ENCODE data around the gene MAB21L3. TPM values are rescaled to one million over a fixed set of nuclear protein-coding genes. Genes with fewer than 3 reads are reported as not detected.
A peak's percentile ranks its signal among the peaks of the same experiment; 100 is the strongest.

Gene MAB21L3
- total RNA-seq, 1 experiment from 2014 or later, result 0.21 TPM

DNA sequence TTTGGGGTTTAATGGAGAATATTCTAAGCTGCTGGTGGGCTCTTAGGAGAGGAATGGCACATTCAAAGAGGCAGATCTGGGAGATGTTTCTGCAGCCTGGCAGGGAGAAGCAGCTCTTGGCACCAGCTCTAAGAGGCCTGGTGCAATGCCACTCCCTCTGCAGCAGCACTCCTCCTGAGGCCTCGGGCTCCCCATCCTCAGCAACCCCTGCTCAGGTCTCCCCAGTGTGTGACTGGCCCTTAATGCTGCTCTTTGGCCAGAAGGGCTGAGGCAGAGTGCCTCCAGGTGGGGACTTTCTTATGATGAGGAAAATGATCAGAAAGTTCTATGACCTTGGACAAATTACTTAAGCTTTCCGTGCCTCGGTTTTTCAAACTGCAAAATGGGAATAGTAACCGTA lies 55.5 kb downstream of the MAB21L3 start:
- peaks cover 10% of the 10 kb centered on the region for H3K36me3 Mint-ChIP-seq (ENCODE audit: insufficient read depth, unreplicated experiment)

DNA sequence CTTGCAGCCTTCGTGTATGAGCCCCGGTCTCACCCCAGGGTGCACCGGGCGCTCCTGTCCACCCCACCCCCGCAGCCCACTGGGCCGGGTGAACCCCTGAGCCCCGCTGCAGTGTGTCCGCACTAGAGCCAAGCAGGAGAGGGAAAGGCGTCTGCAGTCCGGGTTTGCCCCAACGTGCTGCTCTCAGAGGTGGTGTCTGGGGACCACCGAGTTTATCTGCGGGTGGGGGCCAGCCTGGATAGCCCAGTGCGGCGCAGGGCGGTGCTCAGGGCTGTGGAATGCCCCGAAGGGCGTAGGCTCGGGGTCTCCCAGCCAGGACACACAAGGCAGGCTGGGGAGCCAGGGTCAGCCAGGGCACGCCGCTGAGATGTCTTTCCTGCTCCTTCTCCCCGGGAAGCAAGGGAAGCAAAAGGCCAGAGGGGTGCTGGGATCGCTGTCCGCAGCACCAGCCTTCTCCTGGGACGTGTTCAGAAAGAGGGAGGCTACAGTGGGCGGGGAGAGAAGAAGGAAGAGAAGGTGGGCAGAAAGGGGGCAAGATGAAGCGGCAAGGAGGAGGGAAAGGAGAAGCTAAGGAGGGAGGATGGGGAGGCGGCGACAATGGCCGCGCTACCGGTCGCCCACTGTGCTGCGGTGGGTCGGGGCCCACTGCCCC lies 56.6 kb downstream of the MAB21L3 start:
- no peak for DNase-seq
- peaks cover 10% of the 10 kb centered on the region for H3K36me3 Mint-ChIP-seq (ENCODE audit: insufficient read depth, unreplicated experiment)
- peaks cover 14% of the 10 kb centered on the region for H3K4me1 Mint-ChIP-seq (ENCODE audit: low read depth, unreplicated experiment)
- TF ChIP-seq, protein P1, sequence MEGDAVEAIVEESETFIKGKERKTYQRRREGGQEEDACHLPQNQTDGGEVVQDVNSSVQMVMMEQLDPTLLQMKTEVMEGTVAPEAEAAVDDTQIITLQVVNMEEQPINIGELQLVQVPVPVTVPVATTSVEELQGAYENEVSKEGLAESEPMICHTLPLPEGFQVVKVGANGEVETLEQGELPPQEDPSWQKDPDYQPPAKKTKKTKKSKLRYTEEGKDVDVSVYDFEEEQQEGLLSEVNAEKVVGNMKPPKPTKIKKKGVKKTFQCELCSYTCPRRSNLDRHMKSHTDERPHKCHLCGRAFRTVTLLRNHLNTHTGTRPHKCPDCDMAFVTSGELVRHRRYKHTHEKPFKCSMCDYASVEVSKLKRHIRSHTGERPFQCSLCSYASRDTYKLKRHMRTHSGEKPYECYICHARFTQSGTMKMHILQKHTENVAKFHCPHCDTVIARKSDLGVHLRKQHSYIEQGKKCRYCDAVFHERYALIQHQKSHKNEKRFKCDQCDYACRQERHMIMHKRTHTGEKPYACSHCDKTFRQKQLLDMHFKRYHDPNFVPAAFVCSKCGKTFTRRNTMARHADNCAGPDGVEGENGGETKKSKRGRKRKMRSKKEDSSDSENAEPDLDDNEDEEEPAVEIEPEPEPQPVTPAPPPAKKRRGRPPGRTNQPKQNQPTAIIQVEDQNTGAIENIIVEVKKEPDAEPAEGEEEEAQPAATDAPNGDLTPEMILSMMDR (IDR thresholded peaks at IDR 0.05; ENCODE audit: unreplicated experiment), result no peak
- no peaks in the 10 kb centered on the region for H3K9me3 Mint-ChIP-seq (ENCODE audit: low read depth, unreplicated experiment)
- H3K27me3 Mint-ChIP-seq (ENCODE audit: unreplicated experiment), result no peaks in the 10 kb centered on the region
- peak overlapping the region; percentile 72 for H3K4me3 Mint-ChIP-seq (ENCODE audit: low read depth, unreplicated experiment)
- H3K27ac Mint-ChIP-seq (ENCODE audit: unreplicated experiment), result peak overlapping the region; percentile 68
- CTCF ChIA-PET, result no interaction called here
- intact Hi-C loops (cut with micrococcal nuclease; ENCODE audit: unreplicated experiment), result no loop called here
- BruUV-seq (replicated peaks), result no TSS peak

More for the DNA sequence above, 55.5 kb downstream of the MAB21L3 start:
- Mint-ChIP-seq H3K27me3 (ENCODE audit: unreplicated experiment) (no peaks in the 10 kb centered on the region), H3K4me3 (ENCODE audit: low read depth, unreplicated experiment) (no peak overlapping the region), H3K4me1 (ENCODE audit: low read depth, unreplicated experiment) (peaks cover 14% of the 10 kb centered on the region), H3K9me3 (ENCODE audit: low read depth, unreplicated experiment) (no peaks in the 10 kb centered on the region), H3K27ac (ENCODE audit: unreplicated experiment) (no peak overlapping the region)
- DNase-seq, result no peak
- CTCF ChIA-PET, result no interaction called here
- TF ChIP-seq, protein P1 (IDR thresholded peaks at IDR 0.05; ENCODE audit: unreplicated experiment), result no peak
- intact Hi-C loops (cut with micrococcal nuclease; ENCODE audit: unreplicated experiment), result no loop called here
- no TSS peak for BruUV-seq (replicated peaks)

DNA sequence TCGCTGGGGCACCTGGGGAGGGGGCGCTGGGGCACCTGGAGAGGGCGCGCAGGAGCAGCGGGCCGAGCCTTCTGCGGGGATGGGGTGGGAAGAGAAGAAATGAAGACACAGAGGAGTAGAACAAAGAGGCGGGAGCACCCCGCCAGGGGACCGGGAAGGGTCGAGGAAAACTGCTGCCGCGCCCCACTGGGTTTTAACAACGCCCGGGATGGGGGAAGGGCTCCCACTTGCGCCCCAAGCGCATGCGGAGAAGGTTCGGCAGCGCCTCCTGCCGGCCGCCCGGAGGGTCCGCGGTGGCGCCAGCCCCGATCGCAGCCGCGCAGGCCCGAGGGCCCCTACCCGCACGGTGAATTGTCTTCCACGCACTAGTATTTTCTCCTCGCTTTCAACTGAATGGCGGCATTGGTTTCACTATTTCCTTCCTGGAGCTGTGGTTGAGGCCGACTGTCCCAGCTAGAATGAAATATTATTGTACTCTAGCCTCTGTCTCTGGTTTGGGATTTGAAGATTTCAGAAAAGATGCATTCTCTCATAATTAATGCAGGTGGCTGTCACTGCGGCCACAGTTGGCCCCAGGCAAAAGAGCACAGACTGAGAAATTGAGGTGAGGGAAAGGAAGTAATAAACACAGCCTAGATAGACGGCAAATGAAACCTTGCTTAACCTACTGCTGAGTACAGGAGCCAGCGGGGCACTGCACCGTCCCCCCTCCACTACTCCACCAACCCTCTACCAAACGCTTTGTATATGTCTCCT lies 57.3 kb downstream of the MAB21L3 start:
- Mint-ChIP-seq H3K4me1 (ENCODE audit: low read depth, unreplicated experiment) (peaks cover 14% of the 10 kb centered on the region), H3K9me3 (ENCODE audit: low read depth, unreplicated experiment) (no peaks in the 10 kb centered on the region), H3K36me3 (ENCODE audit: insufficient read depth, unreplicated experiment) (peaks cover 10% of the 10 kb centered on the region), H3K27ac (ENCODE audit: unreplicated experiment) (peak overlapping the region; percentile 68), H3K27me3 (ENCODE audit: unreplicated experiment) (no peaks in the 10 kb centered on the region), H3K4me3 (ENCODE audit: low read depth, unreplicated experiment) (peak overlapping the region; percentile 72)
- BruUV-seq (replicated peaks), result no TSS peak
- TF ChIP-seq, protein P1 (IDR thresholded peaks at IDR 0.05; ENCODE audit: unreplicated experiment), result peak; percentile 84
- intact Hi-C loops (cut with micrococcal nuclease; ENCODE audit: unreplicated experiment), result no loop called here
- CTCF ChIA-PET, result no interaction called here
- DNase-seq, result peak; percentile 77

DNA sequence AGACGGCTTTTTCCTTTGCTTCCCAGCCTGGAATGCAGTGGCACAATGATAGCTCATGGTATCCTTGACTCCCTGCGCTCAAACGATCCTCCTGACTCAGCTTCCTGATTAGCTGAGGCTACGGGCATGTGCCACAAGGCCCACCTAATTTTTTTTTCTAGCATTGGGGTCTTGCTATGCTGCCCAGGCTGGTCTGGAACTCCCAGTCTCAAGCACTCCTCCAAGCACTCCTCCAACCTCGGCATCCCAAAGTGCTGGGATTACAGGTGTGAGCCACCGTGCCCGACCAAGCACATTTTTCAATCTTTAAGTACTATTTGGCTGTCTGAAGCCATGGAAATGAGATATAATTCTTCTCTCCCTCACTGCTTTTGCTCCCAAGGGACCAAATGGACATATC lies 58.7 kb downstream of the MAB21L3 start:
- BruUV-seq (replicated peaks), result no TSS peak
- Mint-ChIP-seq H3K27ac (ENCODE audit: unreplicated experiment) (no peak overlapping the region), H3K9me3 (ENCODE audit: low read depth, unreplicated experiment) (no peaks in the 10 kb centered on the region), H3K4me1 (ENCODE audit: low read depth, unreplicated experiment) (peaks cover 14% of the 10 kb centered on the region), H3K4me3 (ENCODE audit: low read depth, unreplicated experiment) (no peak overlapping the region), H3K36me3 (ENCODE audit: insufficient read depth, unreplicated experiment) (peaks cover 10% of the 10 kb centered on the region), H3K27me3 (ENCODE audit: unreplicated experiment) (no peaks in the 10 kb centered on the region)
- intact Hi-C loops (cut with micrococcal nuclease; ENCODE audit: unreplicated experiment), result no loop called here
- TF ChIP-seq, protein P1 (IDR thresholded peaks at IDR 0.05; ENCODE audit: unreplicated experiment), result no peak
- CTCF ChIA-PET, result no interaction called here
- no peak for DNase-seq

All from Calu3 (cell line).